ENCODE data around the gene ST7. TPM values are rescaled to one million over a fixed set of nuclear protein-coding genes. Genes with fewer than 3 reads are reported as not detected.

The ST7 gene
- total RNA-seq (9.9 TPM), polyA plus RNA-seq (10 to 100 TPM in 2 of 4 donors, 1 to 10 TPM in 2; 7.3 to 15.5 (median 10.1) TPM)

GRCh38 chr7:116953372-116953905 lies at the start of gene ST7:
Gene ST7 (plus strand): TSS chr7:116953501. CDS start chr7:116953541, 40 bp downstream.
- Histone ChIP-seq H3K27ac (ENCODE audit: insufficient read depth, low read length, poor library complexity, severe bottlenecking) (peak within 1 kb of the TSS; percentile 71), H3K36me3 (ENCODE audit: control insufficient read depth, insufficient read depth, low read length) (no peaks in the 10 kb centered on the region), H3K4me1 (ENCODE audit: control insufficient read depth, insufficient read depth, low read length, poor library complexity, severe bottlenecking) (peaks cover 32% of the 10 kb centered on the region), H3K9me3 (ENCODE audit: control insufficient read depth in 2 of 2, low read length in 2 of 2) (no peaks in the 10 kb centered on the region), H3K27me3 (ENCODE audit: control insufficient read depth, insufficient read depth, low read length) (no peaks in the 10 kb centered on the region), H3K4me3 (ENCODE audit: low read depth, low read length) (peak within 1 kb of the TSS; percentile 93)
- Mint-ChIP-seq H3K4me3 (peak within 1 kb of the TSS; percentile 94 to 96 (median 96)), H3K27ac (peak within 1 kb of the TSS; percentile 66 to 93 (median 85)), H3K9me3 (no peaks in the 10 kb centered on the region), H3K36me3 (no peaks in the 10 kb centered on the region), H3K27me3 (peaks cover 4% of the 10 kb centered on the region), H3K4me1 (peaks cover 14 to 48% (median 23%) of the 10 kb centered on the region in 4 donors)
- DNase-seq, result peak; percentile 49 to 72 (median 66)
- ATAC-seq (ENCODE audit: low read depth in 2 of 2), result peak; percentile 84

GRCh38 chr7:116906391-116906790 lies 46.9 kb upstream of the ST7 start:
- H3K4me3 Mint-ChIP-seq, result no peak overlapping the region
- no peak for DNase-seq
- H3K4me3 ChIP-seq (ENCODE audit: low read depth, low read length), result no peak overlapping the region
- no peaks in the 10 kb centered on the region for H3K27me3 ChIP-seq (ENCODE audit: control insufficient read depth, insufficient read depth, low read length)
- no peaks in the 10 kb centered on the region for H3K27me3 Mint-ChIP-seq
- peaks cover 43% of the 10 kb centered on the region for H3K36me3 Mint-ChIP-seq
- ATAC-seq (ENCODE audit: low read depth in 2 of 2), result no peak
- no peak overlapping the region for H3K27ac ChIP-seq (ENCODE audit: insufficient read depth, low read length, poor library complexity, severe bottlenecking)
- H3K27ac Mint-ChIP-seq, result no peak overlapping the region
- H3K36me3 ChIP-seq (ENCODE audit: control insufficient read depth, insufficient read depth, low read length), result peaks cover 57% of the 10 kb centered on the region
- H3K4me1 ChIP-seq (ENCODE audit: control insufficient read depth, insufficient read depth, low read length, poor library complexity, severe bottlenecking), result no peaks in the 10 kb centered on the region
- H3K9me3 ChIP-seq (ENCODE audit: control insufficient read depth in 2 of 2, low read length in 2 of 2), result no peaks in the 10 kb centered on the region
- no peaks in the 10 kb centered on the region for H3K9me3 Mint-ChIP-seq
- H3K4me1 Mint-ChIP-seq, result peaks cover under 1 to 13% (median 10%) of the 10 kb centered on the region in 4 donors

GRCh38 chr7:116910383-116910782 lies 42.9 kb upstream of the ST7 start:
- Mint-ChIP-seq H3K9me3 (no peaks in the 10 kb centered on the region), H3K27me3 (no peaks in the 10 kb centered on the region), H3K4me1 (peaks cover 0 to 9% (median 4%) of the 10 kb centered on the region in 4 donors), H3K27ac (no peak overlapping the region), H3K4me3 (no peak overlapping the region), H3K36me3 (peaks cover 59% of the 10 kb centered on the region)
- H3K36me3 ChIP-seq (ENCODE audit: control insufficient read depth, insufficient read depth, low read length), result peaks cover 68% of the 10 kb centered on the region
- no peaks in the 10 kb centered on the region for H3K4me1 ChIP-seq (ENCODE audit: control insufficient read depth, insufficient read depth, low read length, poor library complexity, severe bottlenecking)
- DNase-seq (no peak), ATAC-seq (ENCODE audit: low read depth in 2 of 2) (no peak)
- H3K27me3 ChIP-seq (ENCODE audit: control insufficient read depth, insufficient read depth, low read length), result no peaks in the 10 kb centered on the region
- no peak overlapping the region for H3K27ac ChIP-seq (ENCODE audit: insufficient read depth, low read length, poor library complexity, severe bottlenecking)
- H3K9me3 ChIP-seq (ENCODE audit: control insufficient read depth in 2 of 2, low read length in 2 of 2), result no peaks in the 10 kb centered on the region
- H3K4me3 ChIP-seq (ENCODE audit: low read depth, low read length), result no peak overlapping the region

- Mint-ChIP-seq H3K9me3 (no peaks in the 10 kb centered on the region), H3K4me1 (peaks cover 0 to 5% (median 2%) of the 10 kb centered on the region in 4 donors), H3K36me3 (peaks cover 51% of the 10 kb centered on the region), H3K27me3 (no peaks in the 10 kb centered on the region), H3K27ac (no peak overlapping the region), H3K4me3 (no peak overlapping the region)
- H3K4me3 ChIP-seq (ENCODE audit: low read depth, low read length), result no peak overlapping the region
- DNase-seq, result no peak
- no peak for ATAC-seq (ENCODE audit: low read depth in 2 of 2)
- no peaks in the 10 kb centered on the region for H3K4me1 ChIP-seq (ENCODE audit: control insufficient read depth, insufficient read depth, low read length, poor library complexity, severe bottlenecking)
- H3K36me3 ChIP-seq (ENCODE audit: control insufficient read depth, insufficient read depth, low read length), result peaks cover 64% of the 10 kb centered on the region
- H3K9me3 ChIP-seq (ENCODE audit: control insufficient read depth in 2 of 2, low read length in 2 of 2), result no peaks in the 10 kb centered on the region
- no peaks in the 10 kb centered on the region for H3K27me3 ChIP-seq (ENCODE audit: control insufficient read depth, insufficient read depth, low read length)
- H3K27ac ChIP-seq (ENCODE audit: insufficient read depth, low read length, poor library complexity, severe bottlenecking), result no peak overlapping the region
Observed at GRCh38 chr7:116911801-116912200, 41.5 kb upstream of the ST7 start.

- no peak overlapping the region for H3K27ac Mint-ChIP-seq
- no peak overlapping the region for H3K27ac ChIP-seq (ENCODE audit: insufficient read depth, low read length, poor library complexity, severe bottlenecking)
- DNase-seq (no peak), ATAC-seq (ENCODE audit: low read depth in 2 of 2) (no peak)
- no peaks in the 10 kb centered on the region for H3K9me3 Mint-ChIP-seq
- no peaks in the 10 kb centered on the region for H3K27me3 Mint-ChIP-seq
- H3K27me3 ChIP-seq (ENCODE audit: control insufficient read depth, insufficient read depth, low read length), result no peaks in the 10 kb centered on the region
- peaks cover 65% of the 10 kb centered on the region for H3K36me3 ChIP-seq (ENCODE audit: control insufficient read depth, insufficient read depth, low read length)
- H3K4me3 ChIP-seq (ENCODE audit: low read depth, low read length), result no peak overlapping the region
- H3K4me1 ChIP-seq (ENCODE audit: control insufficient read depth, insufficient read depth, low read length, poor library complexity, severe bottlenecking), result no peaks in the 10 kb centered on the region
- peaks cover 49% of the 10 kb centered on the region for H3K36me3 Mint-ChIP-seq
- H3K9me3 ChIP-seq (ENCODE audit: control insufficient read depth in 2 of 2, low read length in 2 of 2), result no peaks in the 10 kb centered on the region
- peaks cover 0 to 5% (median 2%) of the 10 kb centered on the region in 4 donors for H3K4me1 Mint-ChIP-seq
- H3K4me3 Mint-ChIP-seq, result no peak overlapping the region
Observed at GRCh38 chr7:116912269-116912909, 40.9 kb upstream of the ST7 start.

GRCh38 chr7:116918704-116919103 lies 34.6 kb upstream of the ST7 start:
- Mint-ChIP-seq H3K27ac (no peak overlapping the region), H3K4me1 (peaks cover 0 to 5% (median 0%) of the 10 kb centered on the region in 4 donors), H3K4me3 (no peak overlapping the region), H3K9me3 (no peaks in the 10 kb centered on the region), H3K27me3 (no peaks in the 10 kb centered on the region), H3K36me3 (peaks cover 32% of the 10 kb centered on the region)
- Histone ChIP-seq H3K4me1 (ENCODE audit: control insufficient read depth, insufficient read depth, low read length, poor library complexity, severe bottlenecking) (no peaks in the 10 kb centered on the region), H3K4me3 (ENCODE audit: low read depth, low read length) (no peak overlapping the region), H3K27ac (ENCODE audit: insufficient read depth, low read length, poor library complexity, severe bottlenecking) (no peak overlapping the region), H3K9me3 (ENCODE audit: control insufficient read depth in 2 of 2, low read length in 2 of 2) (no peaks in the 10 kb centered on the region), H3K27me3 (ENCODE audit: control insufficient read depth, insufficient read depth, low read length) (no peaks in the 10 kb centered on the region), H3K36me3 (ENCODE audit: control insufficient read depth, insufficient read depth, low read length) (peaks cover 36% of the 10 kb centered on the region)
- no peak for ATAC-seq (ENCODE audit: low read depth in 2 of 2)
- DNase-seq, result no peak

GRCh38 chr7:116920359-116920758 lies 32.9 kb upstream of the ST7 start:
- peaks cover 22% of the 10 kb centered on the region for H3K36me3 Mint-ChIP-seq
- H3K27me3 Mint-ChIP-seq, result no peaks in the 10 kb centered on the region
- no peaks in the 10 kb centered on the region for H3K9me3 Mint-ChIP-seq
- peaks cover 0 to 5% (median 0%) of the 10 kb centered on the region in 4 donors for H3K4me1 Mint-ChIP-seq
- Histone ChIP-seq H3K36me3 (ENCODE audit: control insufficient read depth, insufficient read depth, low read length) (peaks cover 26% of the 10 kb centered on the region), H3K4me1 (ENCODE audit: control insufficient read depth, insufficient read depth, low read length, poor library complexity, severe bottlenecking) (no peaks in the 10 kb centered on the region), H3K27ac (ENCODE audit: insufficient read depth, low read length, poor library complexity, severe bottlenecking) (no peak overlapping the region), H3K9me3 (ENCODE audit: control insufficient read depth in 2 of 2, low read length in 2 of 2) (no peaks in the 10 kb centered on the region), H3K27me3 (ENCODE audit: control insufficient read depth, insufficient read depth, low read length) (no peaks in the 10 kb centered on the region), H3K4me3 (ENCODE audit: low read depth, low read length) (no peak overlapping the region)
- H3K4me3 Mint-ChIP-seq, result no peak overlapping the region
- ATAC-seq (ENCODE audit: low read depth in 2 of 2) (no peak), DNase-seq (no peak)
- peak overlapping the region in 1 of 3 donors; percentile 28 for H3K27ac Mint-ChIP-seq

GRCh38 chr7:116922545-116922944 lies 30.8 kb upstream of the ST7 start:
- H3K27ac ChIP-seq (ENCODE audit: insufficient read depth, low read length, poor library complexity, severe bottlenecking), result no peak overlapping the region
- H3K4me1 ChIP-seq (ENCODE audit: control insufficient read depth, insufficient read depth, low read length, poor library complexity, severe bottlenecking), result no peaks in the 10 kb centered on the region
- H3K9me3 ChIP-seq (ENCODE audit: control insufficient read depth in 2 of 2, low read length in 2 of 2), result no peaks in the 10 kb centered on the region
- no peaks in the 10 kb centered on the region for H3K9me3 Mint-ChIP-seq
- peaks cover 12% of the 10 kb centered on the region for H3K36me3 ChIP-seq (ENCODE audit: control insufficient read depth, insufficient read depth, low read length)
- H3K27me3 Mint-ChIP-seq, result peaks cover 3% of the 10 kb centered on the region
- H3K4me3 Mint-ChIP-seq, result no peak overlapping the region
- ATAC-seq (ENCODE audit: low read depth in 2 of 2) (no peak), DNase-seq (no peak)
- peaks cover 20% of the 10 kb centered on the region for H3K36me3 Mint-ChIP-seq
- H3K27ac Mint-ChIP-seq, result no peak overlapping the region
- H3K4me1 Mint-ChIP-seq, result peaks cover 0 to 5% (median 0%) of the 10 kb centered on the region in 4 donors
- no peaks in the 10 kb centered on the region for H3K27me3 ChIP-seq (ENCODE audit: control insufficient read depth, insufficient read depth, low read length)
- H3K4me3 ChIP-seq (ENCODE audit: low read depth, low read length), result no peak overlapping the region

Data from CD4-positive, CD25-positive, alpha-beta regulatory T cell (primary cell).